DOHH2 (cell line): ENCODE data around the gene TBC1D24.

Source experiments
- H3F3A ChIP-seq: fragments of 200-600 bp; sonication (generic), shearing (Covaris generic); 2 replicates; pipeline ENCODE4 v1.6.0; 2016; ENCODE audit warnings: antibody characterized with exemption, mild to moderate bottlenecking; ENCODE audit not compliant: control insufficient read depth, insufficient read depth
- H3K27ac ChIP-seq: fragments of 200-600 bp; sonication (generic); 2 replicates; pipeline ENCODE4 v1.5.1; 2014; ENCODE audit warnings: low read depth, mild to moderate bottlenecking, low read length, moderate library complexity
- H3K27me3 ChIP-seq: fragments of 200-600 bp; sonication (generic); 2 replicates; pipeline ENCODE4 v1.6.1; 2014; ENCODE audit warnings: mild to moderate bottlenecking, low read length, mixed read lengths; ENCODE audit not compliant: control insufficient read depth
- H3K36me3 ChIP-seq: fragments of 200-600 bp; sonication (generic); 2 replicates; pipeline ENCODE4 v1.6.1; 2014; ENCODE audit warnings: mild to moderate bottlenecking, low read length, moderate library complexity, mixed read lengths; ENCODE audit not compliant: control insufficient read depth
- H3K4me1 ChIP-seq: fragments of 200-600 bp; sonication (generic); 2 replicates; pipeline ENCODE4 v1.6.1; 2014; ENCODE audit warnings: mild to moderate bottlenecking, low read length, mixed read lengths; ENCODE audit not compliant: control insufficient read depth
- H3K4me2 ChIP-seq: fragments of 200-600 bp; sonication (generic); 2 replicates; pipeline ENCODE4 v1.6.0; 2014; ENCODE audit warnings: mild to moderate bottlenecking, low read length, moderate library complexity
- H3K4me3 ChIP-seq: fragments of 200-600 bp; sonication (generic); 2 replicates; pipeline ENCODE4 v1.5.1; 2014; ENCODE audit warnings: mild to moderate bottlenecking, low read length, mixed read lengths
- H3K79me2 ChIP-seq: fragments of 200-600 bp; sonication (generic); 2 replicates; pipeline ENCODE4 v1.6.1; 2014; ENCODE audit warnings: mild to moderate bottlenecking, low read length, mixed read lengths; ENCODE audit not compliant: control insufficient read depth
- H3K9me2 ChIP-seq: fragments of 200-600 bp; sonication (generic); replicated peaks from 2 replicates; pipeline ENCODE4 v1.6.1; 2014; ENCODE audit warnings: mild to moderate bottlenecking, low read length, mixed read lengths; ENCODE audit not compliant: control insufficient read depth
- H3K9me3 ChIP-seq: fragments of 200-600 bp; sonication (generic); 2 replicates; pipeline ENCODE4 v1.6.1; 2014; ENCODE audit warnings: antibody characterized with exemption, low read length, mixed read lengths; ENCODE audit not compliant: control insufficient read depth, insufficient read depth
- H4K20me1 ChIP-seq: fragments of 200-600 bp; sonication (generic); 2 replicates; pipeline ENCODE4 v1.6.0; 2014; ENCODE audit warnings: low read depth, mild to moderate bottlenecking, antibody characterized with exemption, low read length, moderate library complexity; ENCODE audit not compliant: control insufficient read depth, insufficient read depth
- CTCF ChIP-seq: fragments of 200-600 bp; sonication (generic); IDR thresholded peaks from one replicate; pipeline ENCODE4 v1.5.1; 2014; ENCODE audit warnings: antibody characterized with exemption, mild to moderate bottlenecking, low read depth, low read length; ENCODE audit not compliant: poor library complexity, severe bottlenecking
- EZH2phosphoT487 ChIP-seq: fragments of 200-600 bp; sonication (generic); IDR thresholded peaks from 2 replicates; pipeline ENCODE4 v1.6.1; 2017; ENCODE audit warnings: borderline replicate concordance, mild to moderate bottlenecking, antibody characterized with exemption, low read length, moderate library complexity, mixed read lengths

The TBC1D24 gene

GRCh38 chr16:2456551-2457153 lies 18.3 kb upstream of the TBC1D24 start:
- H3K4me1 ChIP-seq: peaks cover 33% of the 10 kb centered on the region
- H3K9me3 ChIP-seq: no peaks in the 10 kb centered on the region
- H3K79me2 ChIP-seq: peaks cover 18% of the 10 kb centered on the region
- H3K27me3 ChIP-seq: no peaks in the 10 kb centered on the region
- H3F3A ChIP-seq: peaks cover 13% of the 10 kb centered on the region
- no peak overlapping the region for H3K4me3 ChIP-seq
- no peaks in the 10 kb centered on the region for H3K9me2 ChIP-seq
- H3K4me2 ChIP-seq: no peak overlapping the region
- H3K36me3 ChIP-seq: peaks cover 80% of the 10 kb centered on the region
- no peak for TF ChIP-seq EZH2phosphoT487
- H4K20me1 ChIP-seq: no peaks in the 10 kb centered on the region
- H3K27ac ChIP-seq: no peak overlapping the region

GRCh38 chr16:2457267-2457666 lies 17.7 kb upstream of the TBC1D24 start:
- Histone ChIP-seq H3K79me2 (peaks cover 24% of the 10 kb centered on the region), H3F3A (peaks cover 13% of the 10 kb centered on the region), H3K27me3 (no peaks in the 10 kb centered on the region), H3K4me3 (no peak overlapping the region), H3K9me3 (no peaks in the 10 kb centered on the region), H3K9me2 (no peaks in the 10 kb centered on the region), H3K27ac (no peak overlapping the region), H3K4me1 (peaks cover 37% of the 10 kb centered on the region), H3K4me2 (no peak overlapping the region), H3K36me3 (peaks cover 80% of the 10 kb centered on the region), H4K20me1 (no peaks in the 10 kb centered on the region)
- no peak for TF ChIP-seq CTCF
- no peak for TF ChIP-seq EZH2phosphoT487

GRCh38 chr16:2457946-2458345 lies 17.0 kb upstream of the TBC1D24 start:
- H3F3A ChIP-seq: peaks cover 13% of the 10 kb centered on the region
- peaks cover 79% of the 10 kb centered on the region for H3K36me3 ChIP-seq
- no peaks in the 10 kb centered on the region for H4K20me1 ChIP-seq
- H3K79me2 ChIP-seq: peaks cover 22% of the 10 kb centered on the region
- no peak overlapping the region for H3K4me2 ChIP-seq
- TF ChIP-seq CTCF (no peak), EZH2phosphoT487 (no peak)
- peaks cover 42% of the 10 kb centered on the region for H3K4me1 ChIP-seq
- H3K27me3 ChIP-seq: no peaks in the 10 kb centered on the region
- no peak overlapping the region for H3K4me3 ChIP-seq
- H3K27ac ChIP-seq: no peak overlapping the region; the same call in 1 of the 2 replicates
- H3K9me3 ChIP-seq: no peaks in the 10 kb centered on the region
- H3K9me2 ChIP-seq: no peaks in the 10 kb centered on the region

GRCh38 chr16:2458887-2459646 lies 15.9 kb upstream of the TBC1D24 start:
- peaks cover 44% of the 10 kb centered on the region for H3K4me1 ChIP-seq
- H3K36me3 ChIP-seq: peaks cover 68% of the 10 kb centered on the region
- H3K27ac ChIP-seq: peak overlapping the region; percentile 65
- H3K79me2 ChIP-seq: peaks cover 21% of the 10 kb centered on the region
- H3K4me2 ChIP-seq: peak overlapping the region; percentile 95
- H4K20me1 ChIP-seq: no peaks in the 10 kb centered on the region
- no peak for TF ChIP-seq CTCF
- TF ChIP-seq EZH2phosphoT487: no peak
- H3K9me2 ChIP-seq: no peaks in the 10 kb centered on the region
- peaks cover 13% of the 10 kb centered on the region for H3F3A ChIP-seq
- H3K27me3 ChIP-seq: no peaks in the 10 kb centered on the region
- no peaks in the 10 kb centered on the region for H3K9me3 ChIP-seq
- peak overlapping the region; percentile 78 for H3K4me3 ChIP-seq
